ENCODE data around the gene CEMIP2. TPM values are rescaled to one million over a fixed set of nuclear protein-coding genes. Genes with fewer than 3 reads are reported as not detected.

The CEMIP2 gene
- total RNA-seq, 1 experiment from 2014 or later: 40.5 TPM

DNA sequence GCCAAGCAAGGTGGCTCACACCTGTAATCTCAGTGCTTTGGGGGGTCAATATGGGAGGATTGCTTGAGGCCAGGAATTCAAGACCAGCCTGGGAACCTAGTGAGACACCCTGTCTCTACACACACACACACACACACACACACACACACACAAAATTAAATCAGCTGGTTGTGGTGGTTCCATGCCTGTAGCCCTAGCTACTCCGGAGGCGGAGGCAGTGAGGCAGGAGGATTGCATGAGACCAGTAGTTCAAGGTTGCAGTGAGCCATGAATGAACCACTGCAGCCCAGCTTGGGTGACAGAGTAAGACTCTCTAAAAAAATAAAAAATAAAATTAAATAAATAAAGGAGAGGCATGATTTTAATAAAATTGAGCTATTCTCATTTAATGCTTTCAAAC, 13.1 kb downstream of the CEMIP2 start:
- H3K27me3 Mint-ChIP-seq (ENCODE audit: low read depth): no peaks in the 10 kb centered on the region; the same call in 1 of the 2 replicates
- peaks cover 2% of the 10 kb centered on the region for H3K36me3 Mint-ChIP-seq
- ATAC-seq (no peak), DNase-seq (ENCODE audit: low spot score) (no peak)
- CTCF ChIA-PET: interaction anchor here (1.7 kb wide), 1 partner anchor 13 kb away, joined by 5 read pairs; the partner anchor contains the start of gene CEMIP2
- H3K27ac Mint-ChIP-seq: no peak overlapping the region
- POLR2A ChIA-PET: no interaction called here
- H3K9me3 Mint-ChIP-seq: no peaks in the 10 kb centered on the region
- peaks cover 84% of the 10 kb centered on the region for H3K4me1 Mint-ChIP-seq
- no peak for TF ChIP-seq ESRRA (CRISPR knock-in tag; IDR thresholded peaks at IDR 0.05; ENCODE audit: borderline replicate concordance)
- TF ChIP-seq KAT7 (CRISPR knock-in tag; IDR thresholded peaks at IDR 0.05; ENCODE audit: borderline replicate concordance): no peak
- TF ChIP-seq, protein P1, sequence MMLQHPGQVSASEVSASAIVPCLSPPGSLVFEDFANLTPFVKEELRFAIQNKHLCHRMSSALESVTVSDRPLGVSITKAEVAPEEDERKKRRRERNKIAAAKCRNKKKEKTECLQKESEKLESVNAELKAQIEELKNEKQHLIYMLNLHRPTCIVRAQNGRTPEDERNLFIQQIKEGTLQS (CRISPR knock-in tag; conservative IDR thresholded peaks at IDR 0.05): no peak
- TF ChIP-seq RELA (CRISPR knock-in tag; IDR thresholded peaks at IDR 0.05; ENCODE audit: borderline replicate concordance): no peak
- TF ChIP-seq, protein P2, sequence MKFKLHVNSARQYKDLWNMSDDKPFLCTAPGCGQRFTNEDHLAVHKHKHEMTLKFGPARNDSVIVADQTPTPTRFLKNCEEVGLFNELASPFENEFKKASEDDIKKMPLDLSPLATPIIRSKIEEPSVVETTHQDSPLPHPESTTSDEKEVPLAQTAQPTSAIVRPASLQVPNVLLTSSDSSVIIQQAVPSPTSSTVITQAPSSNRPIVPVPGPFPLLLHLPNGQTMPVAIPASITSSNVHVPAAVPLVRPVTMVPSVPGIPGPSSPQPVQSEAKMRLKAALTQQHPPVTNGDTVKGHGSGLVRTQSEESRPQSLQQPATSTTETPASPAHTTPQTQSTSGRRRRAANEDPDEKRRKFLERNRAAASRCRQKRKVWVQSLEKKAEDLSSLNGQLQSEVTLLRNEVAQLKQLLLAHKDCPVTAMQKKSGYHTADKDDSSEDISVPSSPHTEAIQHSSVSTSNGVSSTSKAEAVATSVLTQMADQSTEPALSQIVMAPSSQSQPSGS (CRISPR knock-in tag; IDR thresholded peaks at IDR 0.05; ENCODE audit: borderline replicate concordance, low read depth): no peak
- no peak for TF ChIP-seq ZNF281 (CRISPR knock-in tag; IDR thresholded peaks at IDR 0.05)
- TF ChIP-seq RORB (CRISPR knock-in tag; IDR thresholded peaks at IDR 0.05): no peak
- TF ChIP-seq GABPB1 (CRISPR knock-in tag; IDR thresholded peaks at IDR 0.05): no peak
- no peak for TF ChIP-seq ZNF317 (CRISPR knock-in tag; IDR thresholded peaks at IDR 0.05; ENCODE audit: borderline replicate concordance, low read depth)
- no peak for TF ChIP-seq JAZF1 (CRISPR knock-in tag; IDR thresholded peaks at IDR 0.05)
- TF ChIP-seq CREB1 (CRISPR knock-in tag; IDR thresholded peaks at IDR 0.05): no peak
- TF ChIP-seq, protein P3, sequence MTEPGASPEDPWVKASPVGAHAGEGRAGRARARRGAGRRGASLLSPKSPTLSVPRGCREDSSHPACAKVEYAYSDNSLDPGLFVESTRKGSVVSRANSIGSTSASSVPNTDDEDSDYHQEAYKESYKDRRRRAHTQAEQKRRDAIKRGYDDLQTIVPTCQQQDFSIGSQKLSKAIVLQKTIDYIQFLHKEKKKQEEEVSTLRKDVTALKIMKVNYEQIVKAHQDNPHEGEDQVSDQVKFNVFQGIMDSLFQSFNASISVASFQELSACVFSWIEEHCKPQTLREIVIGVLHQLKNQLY (CRISPR knock-in tag; IDR thresholded peaks at IDR 0.05): no peak
- TF ChIP-seq, protein P4, sequence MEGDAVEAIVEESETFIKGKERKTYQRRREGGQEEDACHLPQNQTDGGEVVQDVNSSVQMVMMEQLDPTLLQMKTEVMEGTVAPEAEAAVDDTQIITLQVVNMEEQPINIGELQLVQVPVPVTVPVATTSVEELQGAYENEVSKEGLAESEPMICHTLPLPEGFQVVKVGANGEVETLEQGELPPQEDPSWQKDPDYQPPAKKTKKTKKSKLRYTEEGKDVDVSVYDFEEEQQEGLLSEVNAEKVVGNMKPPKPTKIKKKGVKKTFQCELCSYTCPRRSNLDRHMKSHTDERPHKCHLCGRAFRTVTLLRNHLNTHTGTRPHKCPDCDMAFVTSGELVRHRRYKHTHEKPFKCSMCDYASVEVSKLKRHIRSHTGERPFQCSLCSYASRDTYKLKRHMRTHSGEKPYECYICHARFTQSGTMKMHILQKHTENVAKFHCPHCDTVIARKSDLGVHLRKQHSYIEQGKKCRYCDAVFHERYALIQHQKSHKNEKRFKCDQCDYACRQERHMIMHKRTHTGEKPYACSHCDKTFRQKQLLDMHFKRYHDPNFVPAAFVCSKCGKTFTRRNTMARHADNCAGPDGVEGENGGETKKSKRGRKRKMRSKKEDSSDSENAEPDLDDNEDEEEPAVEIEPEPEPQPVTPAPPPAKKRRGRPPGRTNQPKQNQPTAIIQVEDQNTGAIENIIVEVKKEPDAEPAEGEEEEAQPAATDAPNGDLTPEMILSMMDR (IDR thresholded peaks at IDR 0.05): no peak
- no peak for TF ChIP-seq ZNF263 (CRISPR knock-in tag; IDR thresholded peaks at IDR 0.05; ENCODE audit: low read depth)
- TF ChIP-seq ZNF396 (CRISPR knock-in tag; IDR thresholded peaks at IDR 0.05; ENCODE audit: borderline replicate concordance): no peak
- no peak for TF ChIP-seq ZNF423 (CRISPR knock-in tag; IDR thresholded peaks at IDR 0.05)
- TF ChIP-seq ZNF532 (CRISPR knock-in tag; IDR thresholded peaks at IDR 0.05; ENCODE audit: borderline replicate concordance): no peak
- TF ChIP-seq ZNF219 (CRISPR knock-in tag; IDR thresholded peaks at IDR 0.05; ENCODE audit: borderline replicate concordance): no peak
- no peak for TF ChIP-seq ELF4 (CRISPR knock-in tag; IDR thresholded peaks at IDR 0.05; ENCODE audit: low read depth)
- no peak for TF ChIP-seq CREM (CRISPR knock-in tag; IDR thresholded peaks at IDR 0.05)
- no peak overlapping the region for H3K4me3 Mint-ChIP-seq
